SK-N-SH (cell line): Measurements from ENCODE around the gene SERPIND1.

Source experiments
- CHD2 ChIP-seq: fragments of 150-350 bp; IDR thresholded peaks from 2 replicates; pipeline ENCODE4 v1.6.1; 2018; ENCODE audit warnings: low read length; ENCODE audit not compliant: partially characterized antibody
- JUND ChIP-seq: IDR thresholded peaks from 2 replicates; pipeline ENCODE4 v1.4.0; 2012
- MEF2A ChIP-seq: IDR thresholded peaks from 2 replicates; pipeline ENCODE4 v1.4.0; 2012; ENCODE audit warnings: low read depth, borderline replicate concordance
- POLR2AphosphoS5 ChIP-seq: IDR thresholded peaks from 2 replicates; pipeline ENCODE4 v1.6.1; 2012; ENCODE audit warnings: low read depth, low read length
- RAD21 ChIP-seq: IDR thresholded peaks from 2 replicates; pipeline ENCODE4 v1.6.1; 2012; ENCODE audit warnings: mild to moderate bottlenecking, low read length
- TF ChIP-seq, protein P1 (sequence below): fragments of 150-350 bp; IDR thresholded peaks from 2 replicates; pipeline ENCODE4 v1.6.1; 2016; ENCODE audit warnings: mild to moderate bottlenecking, low read depth, low read length

DNA sequence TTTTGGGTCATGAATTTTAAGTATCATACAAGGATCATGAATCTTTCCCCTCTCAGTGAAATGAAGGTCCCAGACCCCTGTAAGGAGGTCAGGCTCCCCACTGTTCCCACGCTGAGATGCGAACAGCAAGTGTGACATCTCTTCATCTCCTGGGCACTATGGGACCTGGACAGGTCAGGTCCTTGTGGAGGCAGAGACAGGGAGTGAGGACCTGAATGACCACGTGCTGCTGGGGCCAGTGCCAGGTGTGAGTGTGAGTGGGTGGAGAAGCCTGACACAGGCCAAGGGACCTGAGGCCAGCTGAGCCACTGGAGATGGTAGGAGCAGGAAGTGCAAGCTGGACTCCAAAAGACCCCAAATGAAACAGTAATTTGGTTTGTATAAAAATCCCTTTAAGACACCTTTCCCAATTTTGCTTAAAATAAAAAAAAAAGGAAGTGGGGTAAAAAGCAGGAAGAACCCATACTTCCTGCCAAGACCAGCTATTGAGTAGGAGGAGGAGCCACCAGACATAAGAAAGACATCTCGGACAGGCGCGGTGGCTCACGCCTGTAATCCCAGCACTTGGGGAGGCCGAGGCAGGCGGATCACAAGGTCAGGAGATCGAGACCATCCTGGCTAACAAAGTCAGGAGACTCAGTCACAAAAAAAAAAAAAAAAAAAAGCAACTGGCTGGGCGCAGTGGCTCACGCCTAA lies 35.4 kb upstream of the SERPIND1 start:
- TF ChIP-seq JUND (no peak), RAD21 (no peak), CHD2 (no peak), POLR2AphosphoS5 (no peak), MEF2A (no peak)
- TF ChIP-seq, protein P1, sequence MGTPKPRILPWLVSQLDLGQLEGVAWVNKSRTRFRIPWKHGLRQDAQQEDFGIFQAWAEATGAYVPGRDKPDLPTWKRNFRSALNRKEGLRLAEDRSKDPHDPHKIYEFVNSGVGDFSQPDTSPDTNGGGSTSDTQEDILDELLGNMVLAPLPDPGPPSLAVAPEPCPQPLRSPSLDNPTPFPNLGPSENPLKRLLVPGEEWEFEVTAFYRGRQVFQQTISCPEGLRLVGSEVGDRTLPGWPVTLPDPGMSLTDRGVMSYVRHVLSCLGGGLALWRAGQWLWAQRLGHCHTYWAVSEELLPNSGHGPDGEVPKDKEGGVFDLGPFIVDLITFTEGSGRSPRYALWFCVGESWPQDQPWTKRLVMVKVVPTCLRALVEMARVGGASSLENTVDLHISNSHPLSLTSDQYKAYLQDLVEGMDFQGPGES = no peak
